ENCODE measurements around the gene TWSG1.
"Not testable (repeated sequence)": the region's sequence is repeated elsewhere in the genome, so short reads cannot be mapped to it uniquely, and the experiment has no call there.

TWSG1 gene

GRCh38 chr18:9387891-9388290 lies 53.3 kb downstream of the TWSG1 start:
- DNase-seq (ENCODE audit: low read depth in 3 of 3), result no peak

DNA sequence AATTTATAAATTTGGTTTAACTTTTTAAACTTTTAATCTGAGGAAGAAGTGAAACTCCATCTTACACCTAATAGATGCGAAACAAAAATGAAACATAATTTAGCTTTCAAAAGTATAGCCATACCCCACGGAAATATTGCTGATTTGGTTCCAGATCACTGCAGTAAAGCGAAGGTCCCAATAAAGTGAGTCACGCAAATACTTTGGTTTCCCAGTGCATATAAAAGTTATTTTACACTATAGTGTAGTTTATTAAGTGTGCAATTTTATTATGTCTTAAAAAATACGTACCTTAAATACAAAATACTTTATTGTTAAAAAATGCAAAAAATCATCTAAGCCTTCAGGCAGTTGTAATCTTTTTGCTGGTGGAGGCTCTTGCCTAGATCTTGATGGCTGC lies 55.1 kb downstream of the TWSG1 start:
- no peak for DNase-seq (ENCODE audit: low read depth in 3 of 3)

DNA sequence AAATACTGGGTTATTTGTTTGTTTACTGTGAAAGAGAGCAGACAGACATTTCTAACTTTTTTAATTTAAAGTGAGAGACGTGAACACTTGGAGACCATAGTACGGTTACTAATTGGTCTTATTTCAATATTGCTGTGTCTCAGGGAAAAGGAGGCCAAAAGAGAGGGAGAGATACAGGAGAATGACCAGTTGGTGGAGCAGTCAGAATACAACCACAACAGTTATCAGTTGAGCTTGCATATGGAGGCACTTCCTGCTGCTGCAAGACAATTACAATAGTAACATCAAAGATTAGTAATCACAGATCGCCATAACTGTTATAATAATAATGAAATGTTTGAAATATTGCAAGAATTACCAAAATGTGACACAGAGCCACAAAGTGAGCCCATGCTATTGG lies 58.2 kb downstream of the TWSG1 start:
- no peak for DNase-seq (ENCODE audit: low read depth in 3 of 3)

GRCh38 chr18:9394046-9394445 lies 59.5 kb downstream of the TWSG1 start:
- no peak for DNase-seq (ENCODE audit: low read depth in 3 of 3)

GRCh38 chr18:9400197-9400596 lies 65.6 kb downstream of the TWSG1 start:
- no peak for DNase-seq (ENCODE audit: low read depth in 3 of 3)

- DNase-seq (ENCODE audit: low read depth in 3 of 3), result no peak
Measured at GRCh38 chr18:9401176-9401575, 66.6 kb downstream of the TWSG1 start.

DNA sequence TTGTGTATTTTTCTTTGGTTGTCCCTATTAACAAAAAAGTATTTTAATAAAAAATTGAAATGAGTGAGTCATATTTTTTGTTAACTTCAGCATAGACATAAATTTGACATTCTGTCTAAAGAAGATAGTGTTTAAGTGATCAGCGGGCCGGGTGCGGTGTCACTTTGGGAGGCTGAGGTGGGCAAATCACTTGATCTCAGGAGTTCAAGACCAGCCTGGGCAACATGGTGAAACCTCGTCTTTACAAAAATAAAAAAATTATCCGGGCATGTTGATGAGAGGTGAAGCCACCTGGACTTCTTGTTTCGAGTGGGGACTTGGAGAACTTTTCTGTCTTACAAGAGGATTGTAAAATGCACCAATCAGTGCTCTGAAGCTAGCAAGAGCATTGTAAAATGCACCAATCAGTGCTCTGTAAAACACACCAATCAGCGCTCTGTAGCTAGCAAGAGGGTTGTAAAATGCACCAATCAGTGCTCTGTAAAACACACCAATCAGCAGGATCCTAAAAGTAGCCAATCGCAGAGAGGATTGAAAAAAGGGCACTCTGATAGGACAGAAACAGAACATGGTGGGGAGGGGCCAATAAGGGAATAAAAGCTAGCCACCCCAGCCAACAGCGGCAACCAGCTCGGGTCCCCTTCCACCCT lies 67.9 kb downstream of the TWSG1 start:
- not testable (repeated sequence) for DNase-seq (ENCODE audit: low read depth in 3 of 3)

GRCh38 chr18:9403795-9404564 lies 69.4 kb downstream of the TWSG1 start:
- DNase-seq (ENCODE audit: low read depth in 3 of 3), result no peak

GRCh38 chr18:9404565-9405060 lies 70.0 kb downstream of the TWSG1 start:
- peak in 2 of 3 experiments; percentile 1 to 31 for DNase-seq (ENCODE audit: low read depth in 3 of 3)

DNA sequence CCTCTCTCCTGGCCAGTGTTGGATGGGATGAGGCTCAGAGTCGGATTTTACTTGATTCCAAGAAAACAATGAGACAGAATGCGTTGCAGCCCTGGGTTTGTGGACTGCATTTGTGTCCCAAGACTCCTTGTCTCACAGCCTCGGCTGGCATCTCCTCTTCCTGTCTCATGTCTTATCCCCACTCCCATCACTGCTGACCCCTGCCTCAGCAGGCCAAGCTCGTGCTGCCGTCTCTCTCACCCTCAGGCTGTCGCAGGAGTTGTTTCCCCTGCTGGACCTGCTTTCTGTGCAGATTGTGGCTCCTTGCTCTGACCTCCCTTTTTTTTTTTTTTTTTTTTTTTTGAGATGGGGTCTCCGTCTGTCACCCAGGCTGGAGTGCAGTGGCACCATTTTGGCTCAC lies 70.6 kb downstream of the TWSG1 start:
- DNase-seq (ENCODE audit: low read depth in 3 of 3), result no peak

- DNase-seq (ENCODE audit: low read depth in 3 of 3), result no peak
Measured at GRCh38 chr18:9405977-9406376, 71.4 kb downstream of the TWSG1 start.

DNA sequence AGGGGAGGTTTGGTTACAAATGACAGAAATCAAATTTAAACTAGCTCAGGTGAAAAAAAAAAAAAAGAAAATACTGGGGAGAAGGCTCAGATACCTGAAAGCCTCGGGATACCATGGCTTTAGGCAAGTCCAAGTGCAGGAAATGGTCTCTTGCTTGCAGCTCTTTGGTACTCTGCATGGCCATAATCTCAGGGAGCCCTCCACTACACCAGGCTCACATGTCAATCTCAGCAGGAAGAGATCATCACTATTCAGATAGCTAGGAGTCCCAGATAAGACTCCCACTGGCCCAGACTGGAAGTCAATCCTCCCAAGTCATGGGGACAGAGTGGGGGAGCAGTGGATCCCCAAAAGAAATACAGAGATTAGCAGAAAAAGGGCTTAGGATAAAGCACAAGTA lies 75.9 kb downstream of the TWSG1 start:
- no peak for DNase-seq (ENCODE audit: low read depth in 3 of 3)

- no peak for DNase-seq (ENCODE audit: low read depth in 3 of 3)
Measured at GRCh38 chr18:9413576-9413975, 79.0 kb downstream of the TWSG1 start.

- no peak for DNase-seq (ENCODE audit: low read depth in 3 of 3)
Measured at GRCh38 chr18:9416563-9417072, 82.0 kb downstream of the TWSG1 start.

DNA sequence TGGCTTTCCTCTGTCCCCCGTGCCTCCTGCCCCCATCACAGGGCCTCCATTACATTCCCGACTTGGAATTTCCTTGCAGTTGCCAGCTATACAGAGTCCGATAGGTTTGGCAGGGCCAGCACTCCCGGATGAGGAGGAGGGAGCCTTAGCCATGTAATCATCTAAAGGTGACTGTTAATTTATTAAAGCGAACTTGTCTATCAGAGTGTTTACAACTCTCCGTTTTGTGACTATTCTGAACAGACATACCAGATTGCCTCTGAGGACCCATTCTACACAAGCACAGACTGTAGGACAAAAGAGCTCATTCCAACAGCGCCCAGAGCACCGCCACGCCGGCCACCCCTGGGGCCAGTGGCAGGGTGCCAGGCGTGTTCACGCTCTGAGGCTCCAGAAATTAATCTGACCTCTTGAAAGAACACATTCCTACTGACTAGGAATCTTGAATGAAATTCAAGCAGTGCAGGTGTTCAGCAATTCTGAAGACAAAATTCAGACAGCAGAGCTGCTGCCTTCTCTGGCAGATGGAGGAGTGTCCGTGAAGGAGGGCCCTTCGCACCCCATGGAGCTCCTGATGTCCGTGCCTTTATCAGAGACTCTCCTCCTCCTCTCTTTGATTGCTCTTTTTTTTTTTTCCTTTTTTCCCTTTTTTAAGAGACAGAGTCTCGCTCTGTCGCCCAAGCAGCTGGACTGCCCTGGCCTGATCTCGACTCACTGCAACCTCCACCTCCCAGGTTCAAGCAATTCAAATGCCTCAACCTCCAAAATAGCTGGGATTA lies 82.7 kb downstream of the TWSG1 start:
- no peak for DNase-seq (ENCODE audit: low read depth in 3 of 3)

DNA sequence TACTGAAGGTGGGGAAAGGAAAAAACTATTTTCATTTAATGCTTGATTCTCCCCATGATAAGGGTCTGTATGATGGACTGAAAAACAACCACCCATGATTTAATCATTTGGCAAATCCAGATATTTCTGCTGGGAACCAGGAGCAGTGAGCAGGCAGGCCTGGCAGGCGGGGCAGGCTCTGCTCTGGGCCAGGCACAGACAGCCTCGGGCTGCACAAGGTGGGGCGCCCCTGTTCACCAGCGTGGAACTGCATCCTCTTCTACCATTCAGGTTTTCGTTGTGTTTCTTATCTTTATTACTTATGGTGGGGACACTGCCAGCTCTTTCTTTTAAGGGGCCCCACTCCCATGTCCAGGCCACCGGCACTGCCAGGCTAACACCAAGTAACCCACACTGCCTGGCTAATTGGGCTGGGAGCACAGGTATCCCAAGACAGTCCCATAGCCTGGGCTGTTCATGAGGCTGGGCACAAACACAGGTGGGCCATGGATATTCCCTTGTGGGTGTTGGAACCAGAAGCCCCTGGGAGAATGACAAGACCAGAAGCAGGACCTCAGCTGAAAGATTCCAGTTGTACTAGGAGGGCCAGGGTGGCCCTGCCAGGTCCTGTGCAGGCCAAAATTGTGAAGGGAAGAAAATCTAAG lies 83.6 kb downstream of the TWSG1 start:
- DNase-seq (ENCODE audit: low read depth in 3 of 3), result no peak

- DNase-seq (ENCODE audit: low read depth in 3 of 3), result no peak
Measured at GRCh38 chr18:9419956-9420631, 85.5 kb downstream of the TWSG1 start.

DNA sequence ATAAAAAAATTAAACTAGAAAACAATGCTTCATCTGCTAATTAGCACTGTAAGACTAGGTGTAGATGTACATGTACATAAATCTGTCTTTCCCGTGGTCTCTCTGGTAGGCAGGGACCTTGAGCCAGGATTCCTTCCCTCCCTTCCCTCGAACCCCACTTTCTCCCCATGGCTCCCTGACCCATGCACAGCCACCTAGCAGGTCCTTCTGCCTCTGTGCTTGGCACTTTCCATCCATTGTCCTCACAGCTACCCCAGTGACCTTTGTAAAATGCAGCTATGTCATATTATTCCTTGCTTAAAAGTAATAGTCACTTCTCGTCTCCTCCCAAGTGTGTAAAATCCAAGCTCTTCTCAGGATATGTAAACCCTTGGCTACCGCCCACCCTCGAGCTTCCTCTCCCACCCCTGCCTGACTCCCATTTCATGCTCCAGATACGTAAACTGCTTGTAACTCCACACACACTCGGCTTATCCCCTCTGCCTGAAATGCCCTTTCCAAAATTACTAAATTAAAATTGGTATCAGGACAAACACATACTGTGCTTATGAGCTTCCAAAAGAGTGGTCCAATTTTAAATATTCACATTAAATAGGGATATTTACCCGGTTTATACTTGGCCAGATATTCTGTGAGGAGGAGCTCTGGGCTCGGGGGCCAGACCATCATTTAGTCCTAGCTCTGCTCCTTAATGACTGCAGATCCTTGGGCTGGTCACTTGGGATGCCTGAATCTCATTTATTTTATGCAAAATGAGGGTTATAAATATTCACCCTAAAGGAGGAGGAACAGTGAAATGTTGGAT lies 86.7 kb downstream of the TWSG1 start:
- no peak for DNase-seq (ENCODE audit: low read depth in 3 of 3)

DNA sequence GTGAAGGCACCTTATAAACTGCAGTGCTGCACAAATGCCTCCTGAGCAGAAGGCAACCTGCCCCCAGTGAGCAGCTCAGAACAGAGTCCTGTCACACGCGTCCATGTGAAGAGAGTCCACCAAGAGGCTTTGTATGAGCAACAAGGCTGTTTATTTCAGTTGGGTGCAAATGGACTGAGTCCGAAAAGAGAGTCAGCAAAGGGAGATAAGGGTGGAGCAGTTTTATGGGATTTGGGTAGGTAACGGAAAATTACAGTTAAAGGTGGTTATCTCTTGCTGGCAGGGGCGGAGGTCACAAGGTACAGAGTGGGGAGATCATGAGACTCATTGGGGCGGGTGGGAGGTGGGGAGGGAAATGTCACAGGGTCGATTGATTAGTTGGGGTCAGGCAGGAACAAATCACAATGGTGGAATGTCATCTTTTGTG lies 87.3 kb downstream of the TWSG1 start:
- DNase-seq (ENCODE audit: low read depth in 3 of 3), result no peak

- DNase-seq (ENCODE audit: low read depth in 3 of 3), result no peak
Measured at GRCh38 chr18:9422816-9423519, 88.4 kb downstream of the TWSG1 start.

Measured in stimulated activated CD4-positive, alpha-beta T cell treated with anti-CD3 and anti-CD28 coated beads, TNF-alpha, amount 100 ng/mL, for 24 hours (primary cell).